Measurements from ENCODE around the gene DDX56.

- TF ChIP-seq CTCF (IDR thresholded peaks at IDR 0.05) (no peak), POLR2A (IDR thresholded peaks at IDR 0.05) (no peak)
These were observed 53.1 kb downstream of the DDX56 start for GRCh38 chr7:44520574-44520973.
